ENCODE results near the gene CCDC142.

CCDC142 gene, protein sequence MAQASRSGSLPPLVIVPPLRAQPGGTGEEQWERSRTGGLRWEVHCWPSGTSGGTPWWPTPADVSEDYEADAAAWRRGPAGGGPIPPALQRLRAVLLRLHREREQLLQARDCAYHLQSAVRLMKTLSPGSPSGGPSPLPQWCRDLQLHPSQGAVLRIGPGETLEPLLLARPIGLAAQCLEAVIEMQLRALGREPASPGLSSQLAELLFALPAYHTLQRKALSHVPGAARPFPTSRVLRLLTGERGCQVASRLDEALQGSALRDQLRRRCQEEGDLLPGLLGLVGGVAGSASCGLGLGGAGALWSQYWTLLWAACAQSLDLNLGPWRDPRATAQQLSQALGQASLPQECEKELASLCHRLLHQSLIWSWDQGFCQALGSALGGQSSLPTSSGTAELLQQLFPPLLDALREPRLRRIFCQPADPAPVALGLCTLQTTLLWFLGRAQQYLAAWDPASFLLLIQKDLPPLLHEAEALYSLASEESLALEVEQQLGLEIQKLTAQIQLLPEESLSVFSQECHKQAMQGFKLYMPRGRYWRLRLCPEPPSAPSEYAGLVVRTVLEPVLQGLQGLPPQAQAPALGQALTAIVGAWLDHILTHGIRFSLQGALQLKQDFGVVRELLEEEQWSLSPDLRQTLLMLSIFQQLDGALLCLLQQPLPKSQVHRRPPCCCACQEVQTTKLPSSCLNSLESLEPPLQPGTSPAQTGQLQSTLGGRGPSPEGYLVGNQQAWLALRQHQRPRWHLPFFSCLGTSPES

DNA sequence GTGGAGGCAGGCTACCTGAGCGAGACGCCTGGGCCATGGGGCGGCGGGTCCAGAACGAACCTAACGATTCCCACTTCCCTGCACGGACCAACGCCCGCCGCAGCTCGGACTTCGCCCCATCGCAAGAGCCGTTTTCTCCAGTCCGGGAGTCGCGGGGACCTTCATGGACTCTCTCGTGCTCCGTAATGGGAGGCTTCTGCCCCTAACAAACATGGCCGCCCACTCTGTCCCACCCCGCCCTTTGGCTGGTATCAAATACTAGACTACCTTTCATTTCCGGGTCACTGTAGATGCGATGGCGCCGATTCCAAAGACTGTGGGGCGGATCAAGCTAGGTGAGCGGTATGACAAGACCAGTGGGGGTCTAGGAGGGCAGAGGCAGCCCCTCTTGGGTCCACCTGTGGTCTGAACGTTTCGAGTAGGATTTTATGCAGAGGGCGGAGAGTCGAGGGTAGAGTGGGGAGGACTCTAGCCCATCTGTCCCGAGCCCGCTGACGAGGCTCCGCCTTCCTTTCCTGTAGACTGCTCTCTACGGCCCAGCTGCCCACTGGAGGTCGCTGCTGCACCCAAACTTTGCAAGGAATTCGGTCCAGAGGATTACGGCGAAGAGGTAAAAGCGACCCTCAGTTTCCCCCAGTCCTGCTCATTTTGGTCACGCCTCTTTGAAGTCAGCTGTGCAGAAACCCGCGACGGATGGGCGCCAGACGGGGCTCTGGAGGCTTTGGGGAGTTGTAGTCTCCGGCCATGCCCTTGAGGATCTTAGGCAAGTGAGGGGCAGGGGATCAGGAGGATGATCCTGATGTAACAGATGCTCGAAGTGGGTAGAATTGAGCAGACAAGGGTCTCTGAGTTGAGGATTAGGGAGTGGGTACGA is at the start of gene CCDC142, which contains the start of gene TTC31:
Gene CCDC142, minus strand, starts transcription at position 198 of the 874 bp plus-strand sequence. Its CDS starts 161 bp downstream, at position 37.
Gene TTC31, plus strand, starts transcription at position 281 of the 874 bp plus-strand sequence. Its CDS starts 15 bp downstream, at position 296.
- DNase-seq: peak; percentile 92 to 96

DNA sequence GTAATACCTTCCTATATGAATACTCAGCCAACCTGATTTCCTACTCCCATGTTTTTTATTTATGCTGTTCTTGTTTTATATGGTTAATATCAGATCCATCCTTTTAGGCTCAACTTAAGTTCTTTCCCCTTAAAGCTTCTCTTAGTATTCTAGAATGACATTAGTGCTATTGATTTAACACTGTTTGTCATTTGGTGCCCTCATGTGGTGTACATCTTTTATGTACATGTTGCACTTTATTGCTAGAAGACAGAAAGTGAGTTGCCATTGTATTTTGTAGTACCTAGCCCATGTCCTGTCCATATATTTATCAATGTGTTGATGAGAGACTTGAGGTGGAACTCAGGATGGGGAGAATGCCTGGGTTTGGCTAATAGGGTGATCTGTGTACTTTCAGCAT is 49.4 kb upstream of the CCDC142 start:
- no peak for DNase-seq

DNA sequence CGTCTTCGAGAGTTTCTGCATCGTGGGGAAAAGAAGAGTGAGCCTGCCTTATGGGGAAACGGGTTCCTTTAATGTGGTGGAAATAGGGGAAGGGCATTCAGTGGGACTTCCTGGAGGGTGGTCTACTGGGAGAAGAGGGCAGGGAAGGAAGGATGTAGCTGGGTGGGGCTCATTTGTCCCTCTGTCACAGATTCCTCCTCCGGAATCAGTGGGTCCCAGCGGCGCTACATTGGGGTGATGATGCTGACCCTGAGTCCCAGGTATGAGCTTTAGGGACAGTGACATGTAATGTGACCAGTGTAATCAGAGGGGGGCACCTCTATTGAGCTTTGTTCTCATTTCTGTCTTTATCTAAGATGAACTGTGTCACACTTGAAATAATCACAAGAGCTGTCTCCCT is 48.9 kb upstream of the CCDC142 start:
- DNase-seq: no peak

DNA sequence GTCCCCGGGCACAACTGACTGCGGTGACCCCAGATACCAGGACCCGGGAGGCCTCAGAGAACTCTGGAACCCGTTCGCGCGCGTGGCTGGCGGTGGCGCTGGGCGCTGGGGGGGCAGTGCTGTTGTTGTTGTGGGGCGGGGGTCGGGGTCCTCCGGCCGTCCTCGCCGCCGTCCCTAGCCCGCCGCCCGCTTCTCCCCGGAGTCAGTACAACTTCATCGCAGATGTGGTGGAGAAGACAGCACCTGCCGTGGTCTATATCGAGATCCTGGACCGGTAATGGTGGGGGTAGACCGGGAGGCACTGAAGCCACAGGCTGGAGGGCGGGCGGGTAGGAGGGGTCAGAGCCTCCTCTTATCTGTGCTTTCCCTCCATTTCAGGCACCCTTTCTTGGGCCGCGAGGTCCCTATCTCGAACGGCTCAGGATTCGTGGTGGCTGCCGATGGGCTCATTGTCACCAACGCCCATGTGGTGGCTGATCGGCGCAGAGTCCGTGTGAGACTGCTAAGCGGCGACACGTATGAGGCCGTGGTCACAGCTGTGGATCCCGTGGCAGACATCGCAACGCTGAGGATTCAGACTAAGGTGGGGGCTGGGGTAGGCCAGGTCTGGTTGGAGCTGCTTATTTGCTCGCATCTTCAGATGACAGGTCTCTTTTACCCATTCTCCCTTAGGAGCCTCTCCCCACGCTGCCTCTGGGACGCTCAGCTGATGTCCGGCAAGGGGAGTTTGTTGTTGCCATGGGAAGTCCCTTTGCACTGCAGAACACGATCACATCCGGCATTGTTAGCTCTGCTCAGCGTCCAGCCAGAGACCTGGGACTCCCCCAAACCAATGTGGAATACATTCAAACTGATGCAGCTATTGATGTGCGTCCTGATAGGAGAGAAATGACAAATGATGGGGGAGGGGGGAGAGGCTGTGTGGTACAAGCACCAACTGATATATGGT is 47.7 kb upstream of the CCDC142 start:
- no peak for DNase-seq

DNA sequence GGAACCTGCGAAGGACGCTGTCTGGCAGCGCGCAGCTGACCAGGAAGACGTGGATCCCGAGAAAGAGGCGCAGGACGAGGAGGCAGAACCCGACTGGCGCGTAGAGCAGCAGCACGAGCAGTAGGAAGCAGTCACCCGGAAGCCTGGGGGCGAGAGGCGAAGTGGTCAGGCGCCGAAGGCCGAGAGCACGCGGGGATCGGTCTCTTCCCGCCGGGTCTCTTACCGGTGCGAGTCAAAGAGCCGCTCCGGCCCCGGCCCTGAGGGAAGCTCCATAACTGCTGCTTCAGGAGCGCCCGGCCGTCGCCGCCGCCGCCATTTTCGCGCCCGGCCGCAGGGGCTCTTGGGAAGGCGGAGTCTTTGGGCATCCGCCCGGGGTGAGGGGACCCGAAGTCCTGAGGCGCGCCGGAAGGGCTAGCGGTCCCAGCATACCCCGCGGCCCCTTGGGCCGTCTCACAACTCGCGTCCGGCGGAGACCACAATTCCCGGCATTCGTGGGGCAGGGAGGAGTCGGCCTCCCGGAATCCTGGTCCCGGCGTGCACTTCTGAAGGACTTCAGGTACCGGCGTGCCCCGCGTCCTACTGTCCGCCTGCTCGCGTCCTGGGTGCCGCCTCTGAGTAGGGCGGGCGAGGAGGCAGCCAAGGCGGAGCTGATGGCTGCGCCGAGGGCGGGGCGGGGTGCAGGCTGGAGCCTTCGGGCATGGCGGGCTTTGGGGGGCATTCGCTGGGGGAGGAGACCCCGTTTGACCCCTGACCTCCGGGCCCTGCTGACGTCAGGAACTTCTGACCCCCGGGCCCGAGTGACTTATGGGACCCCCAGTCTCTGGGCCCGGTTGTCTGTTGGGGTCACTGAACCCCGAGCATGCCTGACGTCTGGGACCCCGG is 46.8 kb upstream of the CCDC142 start, which contains the start of the genes AUP1 and HTRA2:
Gene AUP1, minus strand, starts transcription at position 350 of the 882 bp plus-strand sequence. Its CDS starts 77 bp downstream, at position 273.
Gene HTRA2, plus strand, starts transcription at position 577 of the 882 bp plus-strand sequence. Its CDS starts 74 bp downstream, at position 651.
- peak; percentile 99 for DNase-seq

DNA sequence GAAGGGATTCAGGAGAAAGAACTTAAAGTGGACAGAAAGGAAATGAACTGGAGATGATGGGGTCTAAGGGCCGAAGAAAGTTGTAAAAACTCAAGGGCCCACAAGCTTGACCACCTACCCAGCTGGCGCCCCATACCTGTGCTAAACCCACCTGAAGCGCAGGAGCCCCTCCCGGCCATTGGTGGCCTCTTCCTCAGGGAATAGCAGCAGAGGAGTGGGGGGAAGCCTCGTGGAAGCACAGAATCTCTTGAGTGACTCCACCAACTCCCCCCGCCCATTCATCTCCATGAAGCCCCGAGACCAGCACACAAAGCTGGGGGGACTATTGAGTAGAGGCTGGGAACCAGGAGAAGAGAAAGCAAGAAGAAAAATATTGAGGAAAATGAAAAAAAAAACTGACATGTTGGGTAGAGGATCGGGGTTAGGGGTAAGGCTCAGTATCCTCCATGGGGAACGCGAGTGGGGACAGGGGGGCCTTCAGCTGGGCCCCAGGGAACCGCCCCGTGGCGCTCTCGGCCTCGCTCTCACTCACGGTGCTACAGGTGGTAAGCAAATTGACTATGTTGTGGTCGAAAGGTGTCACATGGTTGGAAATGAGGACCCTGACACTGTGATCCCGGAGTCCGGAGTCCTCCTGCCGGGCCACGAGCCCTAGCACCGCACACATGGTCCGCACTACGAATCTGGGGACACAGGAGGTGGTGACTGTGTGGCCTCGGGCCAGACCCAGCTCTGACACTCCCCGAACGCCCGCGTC is 46.0 kb upstream of the CCDC142 start:
- no peak for DNase-seq

DNA sequence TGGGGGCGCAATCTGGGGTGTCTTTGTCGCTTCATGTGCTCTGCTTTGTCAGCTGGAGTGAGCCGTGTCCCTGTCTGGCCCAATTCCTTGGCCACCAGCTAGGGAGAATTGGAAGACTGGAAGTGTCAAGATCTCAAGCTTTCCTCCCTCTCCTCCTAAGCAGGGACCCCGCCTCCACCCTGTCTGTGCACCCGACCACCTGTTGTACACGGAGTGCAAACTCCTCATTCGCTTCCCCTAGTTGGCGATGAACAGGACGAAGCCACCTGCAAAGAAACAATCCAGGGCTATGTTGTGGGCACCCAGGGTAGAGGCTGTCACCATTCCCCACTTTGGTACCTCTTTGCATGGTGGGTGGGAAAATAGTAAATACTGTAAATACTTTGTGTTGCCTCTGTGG is 44.9 kb upstream of the CCDC142 start:
- DNase-seq: no peak

DNA sequence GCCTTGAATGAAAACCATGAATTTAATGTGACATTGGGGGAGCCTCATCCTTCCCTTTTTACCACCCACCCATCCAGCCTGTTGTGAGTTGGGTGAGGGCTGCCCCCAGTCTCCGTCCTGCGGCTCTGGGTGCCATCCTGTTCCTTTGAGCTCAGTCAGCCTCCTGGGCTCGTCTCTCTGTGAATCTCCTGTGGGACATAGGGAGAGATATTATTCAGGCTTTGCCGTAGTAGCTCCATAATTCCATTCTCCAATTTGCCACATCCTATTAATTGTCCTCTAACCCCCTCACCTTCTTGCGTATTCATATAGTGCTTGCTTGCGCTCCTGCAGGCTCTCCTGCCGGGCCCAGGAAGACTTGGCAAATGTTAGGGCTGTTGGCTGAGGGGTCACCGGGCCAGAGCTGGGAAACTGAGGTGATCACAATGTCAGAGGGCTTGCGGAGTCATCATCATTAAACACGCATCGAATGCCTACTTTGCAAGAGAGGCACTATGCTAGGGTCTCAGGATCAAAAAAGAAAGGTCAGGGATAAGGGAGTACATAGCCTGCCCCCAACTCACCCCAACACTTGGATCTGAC is 43.9 kb upstream of the CCDC142 start:
- no peak for DNase-seq

DNA sequence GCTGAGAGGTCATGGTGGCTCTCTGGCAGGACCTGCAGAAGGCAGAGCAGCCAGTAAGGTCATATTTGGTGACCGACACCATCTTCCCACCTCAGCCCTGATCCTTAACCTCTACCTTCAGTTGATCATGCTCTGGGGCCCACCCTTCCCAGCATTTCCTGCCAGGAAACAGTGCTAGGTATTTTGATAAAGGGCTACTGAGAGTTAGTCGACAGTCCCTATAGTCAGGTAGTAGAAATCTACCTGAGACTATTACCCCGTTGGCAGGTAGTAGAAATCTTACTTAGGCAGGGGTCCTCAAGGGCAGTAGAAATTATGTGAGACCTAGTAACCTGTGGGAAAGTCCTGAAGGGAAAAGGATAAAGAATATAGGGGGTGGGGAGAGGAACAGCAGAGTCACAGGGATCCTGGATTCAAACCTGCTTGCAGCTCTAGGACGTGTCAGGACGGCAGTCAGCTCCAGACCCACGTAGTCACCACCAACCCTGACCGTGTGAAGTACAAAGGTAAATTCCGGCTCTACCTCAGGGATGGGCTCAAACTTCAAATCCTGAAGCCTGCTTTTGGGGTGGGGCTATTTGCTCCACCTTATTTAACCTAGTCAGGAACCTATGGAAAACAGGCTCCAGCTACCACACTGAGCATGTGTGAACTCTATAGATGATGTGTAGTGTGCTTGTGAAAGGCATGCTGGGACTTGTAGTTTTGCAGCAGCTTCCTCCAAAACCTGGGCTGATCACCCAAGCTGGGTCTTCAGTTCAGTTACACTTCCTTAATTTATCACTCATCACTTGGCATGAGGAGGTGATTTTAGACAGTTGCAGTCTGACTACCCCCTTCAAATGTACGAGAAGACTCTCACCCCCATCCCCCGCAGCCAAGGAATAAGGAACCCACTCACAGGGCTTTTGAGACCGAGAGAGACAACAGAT is 43.2 kb upstream of the CCDC142 start, which contains the start of gene DQX1:
Gene DQX1, minus strand, starts transcription at position 515 of the 932 bp plus-strand sequence. Its CDS starts 502 bp downstream, at position 13.
- DNase-seq: no peak

DNA sequence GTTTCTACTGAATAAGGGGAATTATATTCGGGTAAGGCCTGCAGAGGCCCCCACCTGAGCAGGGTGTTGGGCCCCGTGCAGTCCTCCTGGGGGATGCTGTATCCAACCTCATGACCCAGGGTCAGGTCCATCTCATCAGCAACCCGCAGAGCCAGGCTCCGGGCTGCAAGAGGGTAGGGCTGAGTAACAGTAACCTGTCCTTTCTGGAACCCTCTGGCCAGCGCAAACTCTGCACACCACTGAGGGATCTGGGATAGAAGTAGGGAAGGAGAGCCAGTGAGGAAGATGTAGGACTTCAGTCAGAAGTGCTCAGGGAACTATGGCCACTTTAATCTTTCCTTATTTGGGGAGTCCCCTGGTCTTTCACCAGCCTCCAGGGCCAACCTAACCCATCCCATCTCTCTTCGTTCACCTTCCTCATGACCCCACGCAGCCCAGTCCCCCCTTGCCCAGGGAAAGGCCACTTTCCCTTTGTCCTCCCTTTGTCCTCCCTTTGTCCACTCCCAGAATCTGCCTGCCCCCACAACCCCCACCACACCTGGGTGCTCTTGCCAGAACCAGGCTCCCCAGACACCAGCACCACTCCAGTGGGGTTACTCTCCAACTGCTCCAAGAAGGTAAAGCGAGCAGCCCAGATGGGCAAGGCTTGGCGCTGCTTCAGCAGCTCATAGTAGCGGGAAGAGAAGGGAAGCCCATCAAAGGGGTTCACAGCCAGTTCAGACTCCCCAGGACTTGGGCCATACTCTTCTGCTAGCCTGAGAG is 42.3 kb upstream of the CCDC142 start:
- DNase-seq: no peak

DNA sequence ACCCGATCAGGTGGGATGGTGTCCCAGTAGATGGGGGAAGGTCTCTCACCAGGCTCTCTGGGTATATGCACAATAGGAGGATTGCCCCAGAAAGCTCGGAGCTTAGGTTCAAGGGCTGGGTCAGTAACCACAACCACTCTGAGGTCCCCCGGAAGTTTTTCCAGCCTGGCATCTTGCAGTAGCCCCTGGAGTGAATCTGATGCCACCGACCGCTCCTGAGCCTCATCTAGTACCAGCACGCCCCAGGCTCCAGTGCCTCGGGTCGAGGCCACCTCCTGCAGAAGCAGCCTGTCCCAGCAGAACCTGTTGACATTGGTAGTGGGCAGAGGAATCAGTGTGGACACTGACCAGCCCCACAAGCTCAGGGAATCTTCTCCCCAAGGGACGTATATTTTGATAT is 41.2 kb upstream of the CCDC142 start:
- DNase-seq: no peak

DNA sequence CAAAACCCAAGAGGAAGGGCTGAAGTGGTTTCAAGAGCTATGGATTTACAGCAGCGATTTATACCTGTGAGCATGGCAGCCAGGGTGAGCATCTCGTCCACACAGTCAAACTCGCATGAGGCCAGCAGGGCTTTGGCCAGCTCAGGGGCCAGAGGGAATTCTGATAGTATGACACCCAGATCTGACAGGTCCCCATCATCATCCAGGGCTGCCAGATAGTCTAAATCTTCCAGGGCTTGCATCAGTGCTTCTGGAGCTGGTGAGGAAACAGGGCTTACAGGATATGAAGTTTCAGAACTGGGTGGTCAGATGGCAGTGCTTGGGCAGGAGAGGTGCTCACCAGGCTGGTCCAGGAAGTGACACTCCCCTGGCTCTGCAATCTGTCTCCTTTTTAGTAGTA is 39.7 kb upstream of the CCDC142 start:
- no peak for DNase-seq

DNA sequence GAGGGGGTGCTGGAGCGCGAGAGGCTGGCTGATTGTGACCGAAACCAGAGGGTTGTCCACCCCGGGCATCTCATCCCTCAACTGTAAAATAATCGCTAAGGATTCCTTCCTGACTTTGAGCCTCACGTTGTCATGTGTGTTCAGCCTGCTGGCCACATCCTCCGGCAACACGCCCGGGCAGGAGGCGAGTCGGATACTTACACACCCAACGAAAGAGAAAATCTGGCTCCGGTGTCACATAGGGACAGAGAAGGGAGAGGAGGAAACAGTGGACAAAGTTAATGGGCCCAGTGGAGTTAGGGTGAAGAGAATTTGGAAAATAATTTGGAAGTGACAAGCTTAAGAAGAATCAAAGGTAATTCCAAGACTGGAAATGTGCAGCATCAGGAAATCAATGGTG is 33.9 kb upstream of the CCDC142 start:
- no peak for DNase-seq

DNA sequence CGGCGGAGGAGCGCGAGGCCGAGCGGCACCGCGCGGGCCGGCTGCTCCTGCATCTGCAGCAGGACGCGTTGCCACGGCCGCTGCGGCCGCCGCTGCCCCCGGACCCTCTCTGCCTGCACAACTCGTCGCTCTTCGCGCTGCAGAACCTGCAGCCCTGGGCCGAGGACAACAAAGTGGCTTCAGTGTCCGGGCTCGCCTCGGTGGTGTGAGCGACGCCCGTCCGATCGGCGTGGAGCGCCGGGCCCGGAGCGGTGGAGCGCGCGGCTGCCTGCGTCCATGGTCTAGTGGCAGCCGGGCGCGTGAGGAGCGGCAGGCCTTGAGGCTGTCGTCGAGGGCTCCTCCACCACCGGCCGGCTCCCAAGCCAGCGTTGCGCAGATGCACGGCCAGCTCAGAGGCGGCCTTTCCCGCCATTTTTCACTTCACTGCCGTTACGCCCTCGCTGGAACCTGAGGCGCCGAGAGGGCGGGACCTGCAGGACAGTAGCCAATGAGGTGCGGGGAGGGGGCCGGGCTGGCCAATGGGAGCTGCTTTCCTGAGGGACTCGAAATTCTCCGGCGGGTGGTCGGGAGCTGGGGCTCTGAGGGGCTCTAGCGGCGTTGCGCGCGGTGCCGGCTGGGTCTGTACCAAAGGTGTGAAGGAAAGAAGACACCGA is 33.3 kb upstream of the CCDC142 start:
- DNase-seq: no peak

DNA sequence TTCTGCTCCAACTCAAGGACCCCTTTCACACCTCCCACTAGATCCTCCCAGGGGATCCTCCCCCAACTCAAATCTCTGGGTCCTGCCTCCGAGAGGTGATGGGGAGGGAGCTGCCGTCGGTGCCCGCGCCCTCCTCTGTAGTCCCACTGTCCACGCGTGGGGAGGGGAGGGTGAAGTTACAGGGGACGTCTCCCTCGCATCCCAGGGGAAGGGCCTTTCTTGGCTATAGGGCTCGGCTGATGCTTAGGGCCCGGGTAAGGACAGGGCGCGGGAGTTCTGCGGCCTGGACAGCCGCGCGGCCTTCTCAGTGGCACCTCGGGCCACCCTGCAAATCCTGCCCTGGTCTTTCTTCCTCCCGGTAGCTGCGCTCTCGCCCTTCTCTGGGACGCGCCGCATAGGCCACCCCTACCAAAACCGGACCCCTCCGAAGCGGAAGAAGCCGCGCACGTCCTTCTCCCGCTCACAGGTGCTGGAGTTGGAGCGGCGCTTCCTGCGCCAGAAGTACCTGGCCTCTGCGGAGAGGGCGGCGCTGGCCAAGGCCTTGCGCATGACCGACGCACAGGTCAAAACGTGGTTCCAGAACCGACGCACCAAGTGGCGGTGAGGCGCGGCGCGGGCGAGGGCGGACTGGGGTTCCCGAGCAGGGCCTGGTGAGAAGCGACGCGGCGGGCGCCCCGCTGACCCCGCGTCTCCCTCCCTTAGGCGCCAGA is 32.6 kb upstream of the CCDC142 start:
- no peak for DNase-seq
